NCI-H774 (cell line): ENCODE data around the gene DDHD1.

Experiments used
- DNase-seq: peaks from one replicate; lab custom pipeline; 2025; lab: John Stamatoyannopoulos, UW

DDHD1 gene

DNA sequence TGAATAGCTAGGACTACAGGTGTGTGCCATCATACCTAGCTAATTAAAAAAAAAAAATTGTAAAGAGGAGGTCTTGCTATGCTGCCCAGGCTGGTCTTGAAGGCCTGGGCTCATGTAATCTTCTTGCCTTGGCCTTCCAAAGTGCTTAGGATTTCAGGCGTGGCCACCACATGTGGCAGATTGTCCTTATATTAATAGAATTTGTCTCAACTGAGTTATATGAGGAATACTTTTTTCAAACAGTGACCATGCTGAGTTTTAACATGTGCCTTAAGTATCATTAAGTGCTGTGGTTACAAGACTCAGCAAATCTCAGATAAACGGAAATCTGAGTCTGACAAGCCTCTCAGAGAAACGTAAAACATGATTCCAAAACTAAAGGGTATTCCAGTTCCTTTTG, 119.1 kb downstream of the DDHD1 start:
- no peak for DNase-seq

DNA sequence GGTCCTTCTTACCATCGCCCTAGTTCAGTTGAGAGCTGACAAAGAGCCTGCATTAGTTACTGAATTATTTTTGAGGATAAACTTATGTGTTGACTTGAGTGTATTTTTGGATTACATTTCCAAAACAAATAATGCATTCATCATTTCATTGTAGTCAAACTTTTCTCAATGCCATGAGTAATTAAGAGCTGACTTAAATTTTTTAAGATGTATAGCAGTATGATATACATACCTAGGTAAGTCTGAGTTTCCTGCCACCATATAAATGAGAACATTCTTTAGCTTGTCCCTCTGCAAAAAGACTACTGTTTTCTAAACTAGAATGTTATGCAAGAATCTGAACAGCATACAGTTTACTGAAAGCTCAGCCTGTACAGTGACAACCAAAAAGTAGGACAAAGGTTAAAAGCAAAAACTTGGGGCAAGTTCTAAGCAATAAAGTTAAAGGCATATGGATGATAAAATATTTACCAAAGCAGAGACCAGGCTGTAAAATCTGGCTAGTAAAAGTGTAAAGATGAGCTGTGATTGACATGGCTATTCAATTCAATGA, 120.2 kb downstream of the DDHD1 start:
- no peak for DNase-seq

DNA sequence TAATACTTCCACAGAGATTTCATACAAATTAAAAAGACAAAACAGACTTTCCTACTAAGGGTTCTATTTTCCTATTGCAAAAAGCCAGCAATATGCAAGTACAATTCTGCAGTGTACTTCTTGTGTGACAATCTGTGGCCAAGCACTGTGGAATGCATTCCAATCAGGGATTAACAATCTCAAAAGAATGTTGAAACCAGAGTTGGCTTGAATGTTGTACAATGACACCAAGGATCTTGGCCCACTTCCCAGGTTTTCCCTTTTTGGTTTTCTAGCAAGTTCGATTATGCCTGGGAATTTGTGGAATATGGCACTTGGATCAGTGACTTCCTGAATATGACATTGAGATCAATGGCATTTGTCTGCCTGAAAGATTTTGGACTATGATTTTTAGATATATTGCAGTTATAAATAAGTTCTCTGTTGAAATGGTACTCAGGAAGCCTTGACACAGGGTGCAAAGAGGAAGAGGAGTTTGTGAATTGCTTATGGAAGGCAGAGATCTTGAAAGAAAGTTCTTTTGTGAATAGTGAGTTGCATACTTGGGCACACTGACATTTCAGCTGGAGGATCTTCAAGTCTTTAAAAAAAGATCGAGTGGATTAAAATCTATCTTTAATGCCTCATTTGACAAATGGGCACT, 120.8 kb downstream of the DDHD1 start:
- DNase-seq: no peak

DNA sequence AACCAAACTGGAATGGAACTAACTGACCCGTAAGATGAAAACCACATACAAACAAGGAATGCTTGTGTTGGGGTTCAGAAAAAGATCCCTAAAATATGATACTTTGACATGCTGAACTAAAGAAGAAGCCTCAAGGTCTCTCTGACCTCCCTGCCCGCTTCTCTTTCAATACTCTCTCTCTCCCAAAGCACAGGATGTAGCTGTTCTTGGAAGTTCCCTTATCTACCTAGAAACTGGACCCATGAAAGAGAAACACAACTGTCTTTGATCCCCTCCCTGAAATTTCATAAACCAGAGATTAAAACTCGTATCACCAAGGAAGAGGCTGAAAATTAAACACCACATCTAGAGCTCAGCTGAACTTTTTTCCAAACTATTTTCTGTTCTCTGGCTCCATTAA, 125.6 kb downstream of the DDHD1 start:
- no peak for DNase-seq

DNA sequence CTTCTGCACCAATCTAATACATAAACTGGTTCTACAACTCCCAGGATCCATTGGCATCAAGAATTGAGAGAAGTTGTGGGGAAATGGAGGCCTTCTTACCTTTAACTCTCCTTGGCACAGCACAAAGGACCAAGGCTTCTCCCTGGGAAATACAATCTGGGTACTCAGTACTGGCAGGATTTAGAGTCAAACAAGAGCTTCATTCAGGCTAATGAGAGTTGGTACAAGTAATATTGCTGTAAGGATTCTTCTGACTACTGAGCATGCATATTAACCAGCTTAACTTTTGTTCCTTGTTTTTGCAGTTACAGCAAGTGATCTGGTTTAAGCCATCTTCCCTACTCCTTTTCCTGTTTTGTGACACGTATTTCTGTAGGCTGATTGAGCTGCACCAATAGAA, 126.1 kb downstream of the DDHD1 start:
- no peak for DNase-seq

DNA sequence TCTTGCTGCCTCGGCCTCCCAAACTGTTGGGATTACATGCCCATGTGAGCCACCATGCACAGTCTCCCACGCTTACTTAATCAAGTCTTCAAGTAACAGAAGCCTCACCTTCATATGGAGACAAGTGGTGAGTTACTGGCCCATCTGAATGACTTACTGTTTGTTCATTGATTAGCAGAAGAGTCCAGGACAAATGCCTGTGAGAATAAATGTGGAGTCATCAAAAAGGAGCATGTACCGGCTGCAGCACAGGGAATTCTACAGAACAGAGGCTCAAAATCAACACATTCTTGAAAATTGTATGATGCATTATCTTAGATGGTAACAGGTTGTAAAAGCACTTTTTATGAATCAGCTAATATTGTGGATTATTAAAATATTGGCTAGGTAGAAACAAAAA, 129.8 kb downstream of the DDHD1 start:
- DNase-seq: no peak

DNA sequence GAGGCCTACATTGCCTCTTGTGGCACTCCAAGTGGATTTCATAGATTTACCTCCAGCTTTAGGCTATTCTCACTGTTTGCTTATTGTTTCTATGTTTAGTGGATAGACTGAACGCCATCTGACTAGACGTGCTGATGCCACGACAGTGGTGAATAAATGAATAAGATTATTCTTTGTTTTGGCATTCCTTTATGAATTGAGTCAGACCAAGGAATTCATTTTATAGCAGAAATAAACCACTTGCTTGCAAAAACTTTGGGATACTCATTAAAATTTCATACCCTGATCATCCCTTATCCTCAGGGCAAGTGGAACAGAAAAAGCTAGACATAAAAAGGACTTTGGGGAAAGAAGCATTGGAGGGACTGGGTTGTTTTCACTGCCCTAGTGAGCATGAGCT, 130.5 kb downstream of the DDHD1 start:
- DNase-seq: no peak

DNA sequence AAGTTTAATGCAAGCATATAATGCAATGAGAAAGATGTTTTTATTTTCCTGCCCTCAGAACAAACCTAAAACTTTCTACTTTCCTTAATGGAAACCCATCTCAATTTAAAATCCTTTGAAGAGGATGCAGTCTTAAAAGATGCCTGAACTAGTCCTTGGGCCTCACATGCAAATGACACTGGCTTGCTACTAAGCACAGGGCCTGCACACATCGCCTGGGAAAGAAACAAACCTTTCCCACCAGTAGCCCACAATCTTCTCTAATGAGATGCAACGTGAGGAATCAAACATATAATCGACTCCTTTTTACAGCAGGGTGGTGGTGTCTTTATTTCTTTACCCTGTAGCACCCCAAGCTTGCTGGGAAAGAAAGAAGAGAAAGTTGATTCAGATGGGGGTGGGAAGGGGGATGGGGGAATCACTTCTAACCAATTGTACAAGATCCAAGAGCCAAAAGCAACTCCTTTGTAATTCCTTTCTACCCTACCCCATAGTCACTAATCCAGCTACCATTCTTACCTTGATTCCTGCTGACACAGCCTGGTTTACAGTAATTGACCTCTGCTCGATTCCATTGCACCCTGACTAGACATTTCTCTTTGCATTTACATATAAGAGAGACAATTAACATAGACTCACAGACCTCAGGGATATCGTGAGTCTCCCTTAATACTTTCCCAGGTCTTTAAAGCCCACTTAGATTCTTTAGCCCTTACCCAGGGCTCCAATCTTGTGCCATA, 132.8 kb downstream of the DDHD1 start:
- no peak for DNase-seq

DNA sequence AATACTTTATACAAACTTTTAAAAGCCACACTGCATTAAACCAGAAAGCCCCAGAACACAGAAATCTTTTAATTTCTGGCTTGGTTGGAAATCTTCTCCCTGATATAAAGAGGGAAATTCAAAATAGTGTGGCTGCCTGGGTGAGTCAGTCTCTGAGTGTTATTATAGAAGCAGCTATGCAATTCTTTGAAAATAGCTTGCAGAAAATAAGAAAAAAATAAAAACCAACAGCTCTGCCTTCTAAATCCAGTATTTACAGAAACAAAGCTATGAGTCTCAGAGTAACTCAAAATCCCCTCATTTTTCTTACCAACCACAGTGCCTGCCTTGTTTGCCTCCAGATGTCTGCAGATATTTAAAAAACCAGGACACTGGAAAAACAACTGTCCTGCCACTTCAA, 133.7 kb downstream of the DDHD1 start:
- no peak for DNase-seq

DNA sequence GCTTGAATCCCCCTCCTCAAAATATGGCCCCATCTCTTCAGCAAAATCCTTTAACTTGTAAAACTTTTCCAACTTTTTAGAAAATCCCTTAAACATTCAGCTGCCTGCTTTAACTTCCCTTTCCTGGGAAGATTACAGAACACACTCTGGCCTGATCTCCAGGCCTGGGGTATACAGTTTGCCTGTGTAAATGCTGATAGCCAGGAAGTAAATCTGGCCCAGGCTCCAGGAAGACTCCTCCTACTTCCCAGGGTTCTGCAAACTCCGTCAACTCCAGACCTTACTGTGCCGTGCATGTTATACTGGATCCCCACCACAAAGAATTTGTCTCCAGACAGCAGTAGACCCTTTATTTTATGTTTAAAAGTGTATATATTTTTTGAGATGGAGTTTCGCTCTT, 135.3 kb downstream of the DDHD1 start:
- no peak for DNase-seq

DNA sequence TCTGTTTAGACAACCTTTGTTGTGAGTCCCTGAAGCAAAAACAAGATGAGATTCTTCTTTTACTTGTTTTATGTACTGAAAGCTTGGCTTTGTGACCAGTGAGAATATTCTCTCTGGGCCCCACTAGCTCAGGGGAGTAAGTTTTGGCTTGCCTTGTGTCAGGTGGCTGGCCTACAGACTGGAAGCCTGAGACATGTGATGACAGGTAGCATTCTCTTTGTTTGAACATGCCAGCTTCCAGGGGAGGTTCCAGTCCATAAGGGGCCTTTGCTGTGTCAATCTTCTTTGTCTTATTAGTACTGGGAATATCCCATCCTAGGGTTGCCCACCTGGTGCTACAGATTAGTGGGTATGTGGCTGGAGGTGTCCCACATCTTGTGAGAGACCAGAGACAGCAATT, 136.2 kb downstream of the DDHD1 start:
- no peak for DNase-seq

DNA sequence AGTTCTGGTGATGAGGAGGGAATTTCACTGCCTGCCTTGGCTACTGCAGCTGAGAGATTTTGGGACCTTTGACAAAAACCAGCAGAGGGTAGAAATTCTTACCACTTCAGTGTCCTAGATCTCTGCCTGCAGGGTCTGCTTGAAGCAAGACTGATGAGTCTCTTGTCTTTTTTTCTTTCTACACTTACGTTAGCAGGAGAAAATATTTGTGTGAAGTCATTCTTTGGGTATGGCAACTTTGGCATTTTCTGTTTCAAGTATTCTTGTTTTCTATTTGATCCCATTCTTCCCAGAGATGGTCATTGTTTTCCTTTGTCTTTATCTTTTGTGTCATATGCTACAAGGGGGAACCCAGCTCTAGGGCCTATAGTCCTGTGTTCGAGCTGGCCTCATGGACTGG, 136.6 kb downstream of the DDHD1 start:
- DNase-seq: no peak

DNA sequence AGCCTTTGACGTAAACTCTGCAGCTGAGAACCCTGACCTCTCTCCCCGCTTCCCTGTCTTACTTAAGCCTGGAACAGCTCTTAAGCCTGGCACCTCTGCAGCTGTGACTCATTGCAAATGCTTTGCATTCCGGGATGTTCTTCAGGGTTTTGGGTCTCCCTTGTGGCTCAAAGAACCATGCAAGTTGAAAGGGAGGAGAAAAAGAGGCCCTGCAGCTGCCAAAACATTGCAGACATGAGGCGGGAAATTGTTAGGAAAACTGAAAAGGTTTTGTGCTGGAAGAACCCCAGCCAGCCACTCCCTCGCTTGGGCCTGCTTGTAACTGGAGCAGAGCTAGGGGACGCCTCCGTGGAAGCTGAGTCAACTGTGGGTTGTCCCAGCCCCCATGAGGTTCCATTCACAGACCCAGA, 142.1 kb downstream of the DDHD1 start:
- DNase-seq: no peak

DNA sequence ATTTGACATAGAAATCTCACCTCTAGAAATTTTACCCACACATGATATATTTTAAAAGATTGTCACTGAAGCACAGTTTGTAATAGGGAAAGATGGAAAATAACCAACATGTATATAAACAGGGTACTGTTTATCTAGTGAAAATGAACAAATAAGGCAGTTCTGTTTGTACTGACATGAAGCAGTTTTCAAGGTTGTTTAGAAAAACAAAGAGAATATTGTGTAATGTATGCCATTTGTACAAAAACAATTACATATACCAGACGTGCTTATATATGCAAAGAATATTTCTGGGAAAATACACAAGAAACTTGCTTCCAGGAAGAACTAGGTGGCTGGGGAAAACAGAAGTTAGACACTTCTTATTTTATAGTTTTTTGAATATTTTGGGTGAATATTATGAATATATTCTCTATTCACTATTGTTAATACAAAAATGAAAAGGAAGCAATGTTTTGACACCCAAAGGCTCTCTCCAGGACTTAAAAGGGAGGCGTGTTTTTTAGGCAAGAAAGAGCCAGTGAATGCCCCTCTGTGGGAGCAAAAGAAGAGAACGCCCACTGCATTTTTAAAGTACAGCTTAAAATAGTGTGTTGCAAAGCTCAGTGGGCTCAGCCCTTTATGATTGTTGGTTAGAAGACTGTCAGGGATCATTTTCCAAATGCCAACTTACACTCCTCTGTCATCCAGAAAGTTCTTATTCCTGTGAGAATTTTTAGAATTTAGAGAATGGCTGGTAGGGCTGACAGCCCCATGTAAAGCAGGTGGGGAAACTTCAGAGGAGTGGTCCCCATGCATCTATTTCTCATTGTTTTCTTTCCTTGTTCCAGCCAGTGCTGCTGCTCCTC, 142.7 kb downstream of the DDHD1 start:
- DNase-seq: no peak

DNA sequence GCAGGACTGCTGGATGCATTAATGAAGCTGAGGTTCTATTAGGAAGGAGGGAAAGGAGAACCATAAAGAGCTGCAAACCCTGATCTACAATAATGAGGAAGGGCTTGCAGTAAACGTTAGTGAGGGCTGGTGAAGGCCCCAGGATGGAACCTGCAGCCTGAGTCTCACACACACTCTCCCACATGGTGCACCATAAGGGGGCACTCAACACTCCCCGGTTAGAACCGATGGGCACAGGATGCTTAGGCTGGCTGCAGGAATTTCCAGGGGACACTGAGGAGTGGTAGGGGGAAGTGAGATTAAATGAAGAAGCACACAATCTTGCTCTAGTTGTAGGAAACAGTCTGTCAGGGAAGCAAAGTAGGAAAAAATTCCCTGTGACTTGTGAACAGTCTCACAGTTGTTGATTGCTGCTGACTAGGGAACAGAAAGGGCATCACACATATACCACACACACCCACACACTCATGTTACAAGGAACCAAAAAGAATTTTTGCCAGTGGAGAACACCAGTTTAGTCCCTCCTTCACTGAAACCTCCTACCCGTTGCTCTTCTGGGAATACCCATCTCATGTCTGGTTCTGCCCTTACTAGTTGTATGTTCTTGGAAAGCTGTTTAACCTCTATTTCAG, 146.1 kb downstream of the DDHD1 start:
- DNase-seq: no peak

DNA sequence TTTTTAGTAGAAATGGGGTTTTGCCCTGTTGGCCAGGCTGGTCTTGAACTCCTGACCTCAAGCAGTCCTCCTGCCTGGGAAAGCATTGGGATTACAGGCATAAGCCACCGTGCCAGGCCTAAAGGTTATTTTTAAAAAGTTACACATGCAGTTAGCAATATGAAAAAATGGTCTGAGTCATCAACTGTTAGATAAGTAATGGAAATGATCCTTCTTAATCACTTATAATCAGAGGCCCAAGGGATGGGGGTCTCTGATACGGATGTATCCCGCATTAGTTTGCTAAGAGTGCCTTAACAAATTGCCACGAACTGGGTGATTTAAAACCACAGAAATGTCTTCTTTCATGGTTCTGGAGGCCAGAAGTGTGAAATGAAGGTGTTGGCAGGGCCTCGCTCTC, 148.1 kb downstream of the DDHD1 start:
- no peak for DNase-seq

DNA sequence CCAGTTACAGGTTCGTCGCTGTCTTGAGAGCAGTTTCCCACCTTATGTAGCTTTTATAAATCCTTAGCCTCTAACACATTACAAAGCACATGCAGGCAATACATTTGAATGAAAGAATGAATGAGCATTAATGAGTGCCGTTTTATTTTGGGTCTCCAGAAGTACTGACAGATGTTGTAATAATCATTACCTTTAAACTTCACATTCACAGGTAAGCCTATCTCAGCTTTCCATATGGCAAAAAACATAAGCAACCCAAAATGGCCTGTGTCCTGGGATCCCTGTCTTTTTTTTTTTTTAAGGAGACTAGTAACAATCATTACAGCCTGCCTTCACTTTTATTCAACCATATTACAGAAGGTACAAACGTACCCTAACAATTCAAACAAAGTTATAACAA, 149.3 kb downstream of the DDHD1 start:
- DNase-seq: no peak

DNA sequence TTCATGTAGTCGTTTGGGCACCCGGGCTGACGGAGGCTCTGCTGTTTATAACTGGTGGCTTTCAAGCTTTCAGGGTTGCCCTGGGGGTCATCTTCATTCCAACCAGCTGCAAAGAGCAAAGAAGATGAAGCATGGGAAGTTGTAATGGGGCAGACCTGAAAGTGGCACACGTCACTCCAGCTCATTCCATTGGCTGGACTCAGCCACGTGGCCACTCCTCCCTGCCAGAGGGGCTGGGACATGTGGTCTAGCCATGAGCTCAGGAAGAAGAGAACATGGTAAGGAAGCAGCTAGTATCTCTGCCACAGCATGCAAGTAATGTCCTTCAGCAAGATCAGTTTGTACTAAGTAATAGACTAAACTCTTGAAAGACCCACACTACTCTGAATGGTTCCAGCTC, 150.5 kb downstream of the DDHD1 start:
- DNase-seq: no peak

DNA sequence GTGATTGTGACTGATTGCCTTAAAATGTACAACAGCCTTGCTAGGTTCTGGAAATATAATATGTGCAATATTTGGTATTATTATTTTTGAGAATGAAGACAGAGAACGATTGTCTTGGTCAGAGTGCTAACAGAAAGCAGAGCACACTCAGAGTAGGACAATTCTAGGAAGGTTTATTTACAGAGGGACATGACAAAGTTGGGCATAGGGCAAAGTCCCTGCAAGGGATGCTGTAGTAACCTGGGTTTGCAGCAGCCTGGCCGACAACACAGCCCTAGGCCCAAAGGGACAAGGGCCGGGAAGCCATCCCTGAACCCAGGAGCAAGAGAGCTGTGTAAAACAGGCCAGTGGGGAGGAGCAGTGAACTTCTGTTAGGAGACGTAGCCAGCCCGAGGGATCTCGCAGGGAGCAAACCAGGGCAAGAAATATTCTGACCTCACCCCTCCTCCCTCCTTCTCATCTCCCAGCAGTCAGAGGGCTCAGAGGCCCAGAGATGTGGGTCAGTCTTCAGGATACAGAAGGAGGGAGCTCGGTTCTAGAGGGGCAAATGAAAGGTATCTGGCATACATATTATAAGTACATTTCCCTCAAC, 151.2 kb downstream of the DDHD1 start:
- DNase-seq: no peak

DNA sequence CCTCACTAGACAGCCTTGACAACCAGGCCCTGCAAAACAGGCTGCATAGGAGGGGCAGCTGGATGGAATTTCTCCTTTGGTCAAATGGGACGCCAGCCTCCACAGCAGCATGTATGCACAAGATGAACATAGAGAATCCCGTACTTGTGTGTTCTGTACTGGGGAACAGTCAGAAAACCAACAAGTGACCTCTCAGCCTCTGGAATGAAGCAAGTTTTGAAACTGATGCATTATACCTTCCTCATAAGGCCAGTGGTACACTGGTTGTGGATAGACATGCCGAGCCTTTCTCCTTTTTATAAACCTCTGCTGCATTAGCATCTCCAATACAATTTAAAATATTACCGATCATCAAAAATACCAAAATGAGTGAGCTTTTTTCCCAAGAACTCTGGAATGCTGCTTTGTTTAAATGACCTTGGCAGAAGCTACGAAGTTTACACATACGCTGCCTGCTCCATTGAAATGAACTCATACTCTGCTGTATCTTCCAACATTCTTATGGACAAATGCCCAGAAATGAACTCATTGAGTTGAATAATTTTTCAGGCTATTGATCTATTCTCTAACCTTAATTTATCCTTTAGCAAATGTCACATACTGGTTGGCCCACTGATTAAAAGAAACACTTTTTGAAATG, 154.6 kb downstream of the DDHD1 start:
- no peak for DNase-seq

DNA sequence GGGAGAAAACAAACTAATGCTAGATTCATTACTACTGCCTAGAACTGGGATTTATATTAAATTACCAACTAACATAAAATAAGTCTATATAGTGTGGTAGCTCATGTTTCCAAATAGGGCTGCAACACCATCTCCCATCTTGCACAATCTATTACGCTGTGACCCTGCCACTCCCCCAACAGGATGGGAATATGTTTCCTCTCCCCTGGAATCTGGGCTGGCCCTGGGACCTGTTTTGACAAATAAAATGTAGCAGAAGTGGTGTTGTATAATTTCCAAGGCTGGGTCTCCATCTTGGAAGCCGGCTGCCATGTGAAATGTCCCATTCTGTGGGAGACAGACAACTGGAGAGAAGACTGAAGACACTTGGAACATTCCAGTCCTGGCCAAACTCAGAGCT, 156.6 kb downstream of the DDHD1 start:
- no peak for DNase-seq
